H1 (cell line): Measurements from ENCODE around the gene COL5A1. TPM values are rescaled to one million over a fixed set of nuclear protein-coding genes. Genes with fewer than 3 reads are reported as not detected.

Source experiments
- CEBPB ChIP-seq: IDR thresholded peaks from 2 replicates; pipeline ENCODE4 v1.6.1; 2012; ENCODE audit warnings: low read depth, low read length
- CHD2 ChIP-seq: IDR thresholded peaks from 2 replicates; pipeline ENCODE4 v1.6.1; 2012; ENCODE audit warnings: low read length, improper control_type of control experiment
- CHD7 ChIP-seq: fragments of 300-600 bp; sonication (generic); IDR thresholded peaks from 2 replicates; pipeline ENCODE4 v1.7.1; 2012; ENCODE audit warnings: low read length, moderate library complexity, mild to moderate bottlenecking, inconsistent platforms; ENCODE audit not compliant: insufficient replicate concordance
- CTBP2 ChIP-seq: IDR thresholded peaks from 2 replicates; pipeline ENCODE4 v1.7.0; 2011; ENCODE audit warnings: borderline replicate concordance, mild to moderate bottlenecking, moderate library complexity, mixed read lengths, low read length; ENCODE audit not compliant: insufficient read depth, insufficient read length
- GABPA ChIP-seq: IDR thresholded peaks from 2 replicates; pipeline ENCODE4 v1.6.1; 2011; ENCODE audit warnings: mild to moderate bottlenecking, low read length, moderate library complexity, borderline replicate concordance; ENCODE audit not compliant: insufficient read depth
- JUND ChIP-seq: IDR thresholded peaks from 2 replicates; pipeline ENCODE4 v1.6.1; 2011; ENCODE audit warnings: mild to moderate bottlenecking, improper control_type of control experiment, low read length
- RNF2 ChIP-seq: fragments of 200-900, 300-1000 bp; sonication (generic); IDR thresholded peaks from 2 replicates; pipeline ENCODE4 v1.7.1; 2016; ENCODE audit warnings: borderline replicate concordance, low read depth, mild to moderate bottlenecking, antibody characterized with exemption, low read length; ENCODE audit not compliant: poor library complexity, severe bottlenecking; ENCODE audit errors: missing control alignments
- TEAD4 ChIP-seq: IDR thresholded peaks from 2 replicates; pipeline ENCODE4 v1.6.1; 2012; ENCODE audit warnings: low read depth, low read length, inconsistent platforms, mixed read lengths
- ZNF274 ChIP-seq: IDR thresholded peaks from 2 replicates; pipeline ENCODE4 v1.7.0; 2012; ENCODE audit warnings: low read length, borderline replicate concordance; ENCODE audit errors: extremely low read depth
- polyA plus RNA-seq, 7 experiments: library from polyadenylated mRNA; depleted of rRNA in 3 of 7; stranded (reverse) in 5 of 7; unstranded in 2 of 7; fragments of >200 nt in 5 of 7; fragments of 200-250 nt in 2 of 7; gene quantifications; 1 replicate in 5 of 7; 2 replicates in 1 of 7; 4 replicates in 1 of 7; pipeline versions ENCODE4 v1.2.1 to v1.2.3, GENCODE V29; 2011 to 2013; ENCODE audit warnings: missing spikeins in 2 of 7, mixed read lengths in 2 of 7
- total RNA-seq: library from RNA; stranded (reverse); fragmentation: NEBNext Ultra II Directional; extraction: Animal tissue kit (Norgen Biotek cat#: 25700); gene quantifications from 2 replicates; pipeline ENCODE4 v1.2.1, GENCODE V29; 2021

The COL5A1 gene
- total and polyA plus RNA-seq, 2 of the 8 experiments (the other 6 are each of a cell fraction or from before 2014, with no cell fraction given) = 3.8 to 12.0 TPM

DNA sequence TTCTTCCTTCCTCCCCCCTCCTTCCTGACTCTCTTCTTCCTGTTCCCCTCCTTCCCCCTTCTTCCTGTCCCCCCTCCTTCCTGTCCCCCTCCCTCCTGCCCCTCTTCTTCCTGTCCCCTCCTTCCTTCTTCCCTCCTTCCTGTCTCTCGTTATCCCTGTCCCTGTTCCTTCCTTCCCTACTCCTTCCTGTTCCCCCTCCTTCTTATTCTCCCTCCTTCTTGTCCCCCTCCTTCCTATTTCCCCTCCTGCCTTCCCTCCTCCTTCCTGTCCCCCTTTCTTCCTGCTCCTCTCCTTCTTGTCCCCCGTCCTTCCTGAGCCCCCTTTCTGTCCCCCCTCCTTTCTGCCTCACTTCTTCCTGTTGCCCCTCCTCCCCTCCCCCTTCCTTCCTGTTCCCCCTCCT, 70.6 kb downstream of the COL5A1 start (continued):
- no peak for TF ChIP-seq CHD7
- TF ChIP-seq GABPA = no peak
- no peak for TF ChIP-seq TEAD4
- no peak for TF ChIP-seq CHD2
- no peak for TF ChIP-seq ZNF274
- TF ChIP-seq RNF2 = no peak
- no peak for TF ChIP-seq CEBPB
- no peak for TF ChIP-seq CTBP2
- TF ChIP-seq JUND = no peak
- TF ChIP-seq, all 59 proteins: peak for 0
